Gastroesophageal sphincter (tissue), 3 donors: ENCODE data around the gene ZDBF2.

Experiments
- EP300 ChIP-seq: sonication (generic); formaldehyde crosslinking; IDR thresholded peaks from one replicate; pipeline ENCODE4 v1.6.1; 2017; ENCODE audit warnings: antibody characterized with exemption, mild to moderate bottlenecking
- POLR2A ChIP-seq, 2 donors: fragments of 450-650 bp; IDR thresholded peaks; one replicate each; pipeline ENCODE4 v1.6.1; 2017; ENCODE audit warnings: antibody characterized with exemption in 2 of 2, mild to moderate bottlenecking in 2 of 2, moderate library complexity in 1 of 2
- TF ChIP-seq, protein P1 (sequence below), 4 experiments: fragments of 200-600 bp in 2 of 4; fragments of 450-650 bp in 2 of 4; sonication (generic) in 1 of 4; IDR thresholded peaks; one replicate each; pipeline ENCODE4 v1.5.1; 2017 to 2019; ENCODE audit warnings: antibody characterized with exemption in 4 of 4, mild to moderate bottlenecking in 2 of 4, moderate library complexity in 2 of 4

DNA sequence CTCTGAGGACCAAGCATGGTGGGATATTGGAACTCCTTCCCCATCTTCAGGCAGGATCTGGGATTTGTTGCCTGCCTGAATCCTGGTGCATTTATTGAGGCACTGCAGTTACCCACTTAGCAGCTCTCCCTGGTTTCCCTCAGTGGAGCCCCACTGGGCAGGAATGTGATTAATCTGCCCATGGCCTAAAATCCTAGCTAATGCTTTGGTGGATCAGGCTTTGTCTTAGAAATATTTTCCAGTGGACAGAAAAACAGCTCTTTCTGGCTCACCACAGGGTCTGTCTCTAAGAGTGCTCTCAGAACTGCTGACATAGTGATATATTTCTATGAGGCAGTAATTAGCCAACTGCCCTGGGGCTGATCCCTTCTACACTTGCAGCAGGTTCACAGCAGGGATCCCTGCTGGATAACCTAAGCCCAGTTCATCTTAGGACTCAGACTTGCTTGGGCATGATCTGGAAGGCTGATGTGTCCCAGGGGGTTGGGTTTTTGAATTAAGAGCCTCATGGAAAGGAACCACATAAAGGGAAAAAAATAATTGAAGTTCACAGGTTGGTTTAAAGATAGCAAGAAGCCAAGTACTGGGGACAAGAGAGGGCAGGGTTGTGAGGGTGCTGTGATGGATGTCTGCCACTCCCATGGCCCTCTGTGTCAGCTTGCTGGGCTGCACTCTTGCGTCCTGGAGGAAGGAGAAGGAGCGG lies 44.3 kb upstream of the ZDBF2 start:
- TF ChIP-seq, protein P1, sequence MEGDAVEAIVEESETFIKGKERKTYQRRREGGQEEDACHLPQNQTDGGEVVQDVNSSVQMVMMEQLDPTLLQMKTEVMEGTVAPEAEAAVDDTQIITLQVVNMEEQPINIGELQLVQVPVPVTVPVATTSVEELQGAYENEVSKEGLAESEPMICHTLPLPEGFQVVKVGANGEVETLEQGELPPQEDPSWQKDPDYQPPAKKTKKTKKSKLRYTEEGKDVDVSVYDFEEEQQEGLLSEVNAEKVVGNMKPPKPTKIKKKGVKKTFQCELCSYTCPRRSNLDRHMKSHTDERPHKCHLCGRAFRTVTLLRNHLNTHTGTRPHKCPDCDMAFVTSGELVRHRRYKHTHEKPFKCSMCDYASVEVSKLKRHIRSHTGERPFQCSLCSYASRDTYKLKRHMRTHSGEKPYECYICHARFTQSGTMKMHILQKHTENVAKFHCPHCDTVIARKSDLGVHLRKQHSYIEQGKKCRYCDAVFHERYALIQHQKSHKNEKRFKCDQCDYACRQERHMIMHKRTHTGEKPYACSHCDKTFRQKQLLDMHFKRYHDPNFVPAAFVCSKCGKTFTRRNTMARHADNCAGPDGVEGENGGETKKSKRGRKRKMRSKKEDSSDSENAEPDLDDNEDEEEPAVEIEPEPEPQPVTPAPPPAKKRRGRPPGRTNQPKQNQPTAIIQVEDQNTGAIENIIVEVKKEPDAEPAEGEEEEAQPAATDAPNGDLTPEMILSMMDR (IDR thresholded peaks at IDR 0.05), result no peak
- TF ChIP-seq POLR2A (IDR thresholded peaks at IDR 0.05), result no peak
- no peak for TF ChIP-seq EP300
